Tibial nerve (tissue), 4 donors: ENCODE results near the gene TAF7.

Source experiments
- EP300 ChIP-seq, 2 donors: sonication (generic); formaldehyde crosslinking; IDR thresholded peaks; one replicate each; pipeline ENCODE4 v1.6.1; 2017; ENCODE audit warnings: antibody characterized with exemption in 2 of 2, mild to moderate bottlenecking in 1 of 2
- POLR2A ChIP-seq, 2 donors: fragments of 450-650 bp; IDR thresholded peaks; one replicate each; pipeline ENCODE4 v1.6.1; 2017; ENCODE audit warnings: antibody characterized with exemption in 2 of 2, mild to moderate bottlenecking in 2 of 2, moderate library complexity in 2 of 2
- TF ChIP-seq, protein P1 (sequence below), 5 experiments: fragments of 200-600 bp in 3 of 5; fragments of 450-650 bp in 2 of 5; sonication (generic) in 3 of 5; IDR thresholded peaks; one replicate each; pipeline ENCODE4 v1.5.1; 2016 to 2019; ENCODE audit warnings: antibody characterized with exemption in 5 of 5, mild to moderate bottlenecking in 3 of 5, moderate library complexity in 2 of 5

DNA sequence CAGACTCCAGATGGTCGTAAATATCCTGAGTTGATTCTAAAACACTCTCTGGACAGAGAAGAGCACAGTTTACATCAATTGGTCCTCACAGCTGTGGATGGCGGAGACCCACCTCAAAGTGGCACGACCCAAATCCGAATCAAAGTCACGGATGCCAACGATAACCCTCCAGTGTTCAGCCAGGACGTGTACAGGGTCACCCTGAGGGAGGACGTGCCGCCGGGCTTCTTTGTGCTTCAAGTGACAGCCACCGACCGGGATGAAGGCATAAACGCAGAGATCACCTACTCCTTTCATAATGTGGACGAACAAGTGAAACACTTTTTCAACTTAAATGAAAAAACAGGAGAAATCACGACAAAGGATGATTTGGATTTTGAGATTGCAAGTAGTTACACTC is 40.1 kb upstream of the TAF7 start:
- TF ChIP-seq, protein P1, sequence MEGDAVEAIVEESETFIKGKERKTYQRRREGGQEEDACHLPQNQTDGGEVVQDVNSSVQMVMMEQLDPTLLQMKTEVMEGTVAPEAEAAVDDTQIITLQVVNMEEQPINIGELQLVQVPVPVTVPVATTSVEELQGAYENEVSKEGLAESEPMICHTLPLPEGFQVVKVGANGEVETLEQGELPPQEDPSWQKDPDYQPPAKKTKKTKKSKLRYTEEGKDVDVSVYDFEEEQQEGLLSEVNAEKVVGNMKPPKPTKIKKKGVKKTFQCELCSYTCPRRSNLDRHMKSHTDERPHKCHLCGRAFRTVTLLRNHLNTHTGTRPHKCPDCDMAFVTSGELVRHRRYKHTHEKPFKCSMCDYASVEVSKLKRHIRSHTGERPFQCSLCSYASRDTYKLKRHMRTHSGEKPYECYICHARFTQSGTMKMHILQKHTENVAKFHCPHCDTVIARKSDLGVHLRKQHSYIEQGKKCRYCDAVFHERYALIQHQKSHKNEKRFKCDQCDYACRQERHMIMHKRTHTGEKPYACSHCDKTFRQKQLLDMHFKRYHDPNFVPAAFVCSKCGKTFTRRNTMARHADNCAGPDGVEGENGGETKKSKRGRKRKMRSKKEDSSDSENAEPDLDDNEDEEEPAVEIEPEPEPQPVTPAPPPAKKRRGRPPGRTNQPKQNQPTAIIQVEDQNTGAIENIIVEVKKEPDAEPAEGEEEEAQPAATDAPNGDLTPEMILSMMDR (IDR thresholded peaks at IDR 0.05): no peak
- TF ChIP-seq POLR2A (IDR thresholded peaks at IDR 0.05) (no peak), EP300 (IDR thresholded peaks at IDR 0.05) (no peak)
